HG03520 (cell line): ENCODE measurements around the gene ZBTB7A.

Experiments
- ATAC-seq: cut with Tn5 transposase; IDR thresholded peaks from one replicate; pipeline ENCODE4 v1.9.1; 2021; ENCODE audit warnings: mild to moderate bottlenecking, moderate library complexity; ENCODE audit not compliant: unreplicated experiment

ZBTB7A gene

GRCh38 chr19:4094761-4095487, 28.2 kb upstream of the ZBTB7A start:
- no peak for ATAC-seq

- no peak for ATAC-seq
Observed at GRCh38 chr19:4094291-4094690, 27.6 kb upstream of the ZBTB7A start.

GRCh38 chr19:4093643-4094175, 27.0 kb upstream of the ZBTB7A start:
- no peak for ATAC-seq

GRCh38 chr19:4090356-4091220, 23.9 kb upstream of the ZBTB7A start:
- no peak for ATAC-seq

GRCh38 chr19:4089946-4090345, 23.2 kb upstream of the ZBTB7A start:
- no peak for ATAC-seq

- ATAC-seq: no peak
Observed at GRCh38 chr19:4089400-4089908, 22.8 kb upstream of the ZBTB7A start.

GRCh38 chr19:4088975-4089374, 22.3 kb upstream of the ZBTB7A start:
- no peak for ATAC-seq

GRCh38 chr19:4087787-4088679, 21.3 kb upstream of the ZBTB7A start:
- ATAC-seq: no peak

GRCh38 chr19:4086411-4086867, 19.7 kb upstream of the ZBTB7A start:
- ATAC-seq: no peak

- no peak for ATAC-seq
Observed at GRCh38 chr19:4084547-4084877, 17.8 kb upstream of the ZBTB7A start.

- no peak for ATAC-seq
Observed at GRCh38 chr19:4083677-4084546, 17.2 kb upstream of the ZBTB7A start.

GRCh38 chr19:4082172-4082571, 15.5 kb upstream of the ZBTB7A start:
- ATAC-seq: no peak

GRCh38 chr19:4081441-4082129, 14.9 kb upstream of the ZBTB7A start:
- no peak for ATAC-seq

- no peak for ATAC-seq
Observed at GRCh38 chr19:4080473-4080872, 13.8 kb upstream of the ZBTB7A start.

GRCh38 chr19:4077800-4078684, 11.3 kb upstream of the ZBTB7A start:
- ATAC-seq: no peak

- no peak for ATAC-seq
Observed at GRCh38 chr19:4077007-4077374, 10.3 kb upstream of the ZBTB7A start.

- no peak for ATAC-seq
Observed at GRCh38 chr19:4075373-4075772, 8.7 kb upstream of the ZBTB7A start.

GRCh38 chr19:4071610-4072009, 4.9 kb upstream of the ZBTB7A start:
- ATAC-seq: no peak
